ENCODE results near the gene STRAP. TPM values are rescaled to one million over a fixed set of nuclear protein-coding genes. Genes with fewer than 3 reads are reported as not detected.

The STRAP gene, protein sequence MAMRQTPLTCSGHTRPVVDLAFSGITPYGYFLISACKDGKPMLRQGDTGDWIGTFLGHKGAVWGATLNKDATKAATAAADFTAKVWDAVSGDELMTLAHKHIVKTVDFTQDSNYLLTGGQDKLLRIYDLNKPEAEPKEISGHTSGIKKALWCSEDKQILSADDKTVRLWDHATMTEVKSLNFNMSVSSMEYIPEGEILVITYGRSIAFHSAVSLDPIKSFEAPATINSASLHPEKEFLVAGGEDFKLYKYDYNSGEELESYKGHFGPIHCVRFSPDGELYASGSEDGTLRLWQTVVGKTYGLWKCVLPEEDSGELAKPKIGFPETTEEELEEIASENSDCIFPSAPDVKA
- total RNA-seq, result 82.4 and 90.8 TPM in 2 replicates

DNA sequence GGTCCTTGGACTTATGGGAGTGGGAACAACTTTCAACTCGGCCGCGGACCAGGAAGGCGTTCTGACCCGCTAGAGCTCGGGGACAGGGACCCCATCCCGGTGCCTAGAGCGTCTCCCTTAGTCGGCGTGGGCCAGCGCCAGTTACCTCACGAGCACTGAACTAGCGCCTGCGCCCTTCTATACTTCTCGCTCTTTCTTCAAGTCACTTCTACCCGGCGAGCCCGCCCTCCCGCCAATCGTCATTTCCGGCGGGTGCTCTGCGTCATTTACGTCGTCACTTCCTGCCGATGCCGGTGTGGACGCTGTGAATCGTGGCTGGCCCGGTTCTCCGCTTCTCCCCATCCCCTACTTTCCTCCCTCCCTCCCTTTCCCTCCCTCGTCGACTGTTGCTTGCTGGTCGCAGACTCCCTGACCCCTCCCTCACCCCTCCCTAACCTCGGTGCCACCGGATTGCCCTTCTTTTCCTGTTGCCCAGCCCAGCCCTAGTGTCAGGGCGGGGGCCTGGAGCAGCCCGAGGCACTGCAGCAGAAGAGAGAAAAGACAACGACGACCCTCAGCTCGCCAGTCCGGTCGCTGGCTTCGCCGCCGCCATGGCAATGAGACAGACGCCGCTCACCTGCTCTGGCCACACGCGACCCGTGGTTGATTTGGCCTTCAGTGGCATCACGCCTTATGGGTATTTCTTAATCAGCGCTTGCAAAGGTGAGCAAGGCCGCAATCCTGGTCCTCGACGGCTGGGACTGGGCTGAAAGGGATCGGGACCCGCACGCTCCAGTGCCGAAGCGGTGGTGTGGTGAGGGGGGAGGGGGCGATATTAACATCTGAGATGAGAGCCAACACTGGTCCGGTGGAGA lies at the start of gene STRAP:
STRAP (plus strand) TSS at position 270 of the 854 bp plus-strand sequence; CDS start at position 591, 321 bp downstream.
- Histone ChIP-seq H3K27me3 (ENCODE audit: control insufficient read depth, insufficient read depth, low read length) (no peaks in the 10 kb centered on the region), H3K4me3 (ENCODE audit: low read depth, low read length) (peak within 1 kb of the TSS; percentile 66), H3K36me3 (ENCODE audit: control insufficient read depth, insufficient read depth, low read length) (peaks cover 5% of the 10 kb centered on the region)
- DNase-seq (ENCODE audit: low read depth), result peak; percentile 93
- TF ChIP-seq, protein P1, sequence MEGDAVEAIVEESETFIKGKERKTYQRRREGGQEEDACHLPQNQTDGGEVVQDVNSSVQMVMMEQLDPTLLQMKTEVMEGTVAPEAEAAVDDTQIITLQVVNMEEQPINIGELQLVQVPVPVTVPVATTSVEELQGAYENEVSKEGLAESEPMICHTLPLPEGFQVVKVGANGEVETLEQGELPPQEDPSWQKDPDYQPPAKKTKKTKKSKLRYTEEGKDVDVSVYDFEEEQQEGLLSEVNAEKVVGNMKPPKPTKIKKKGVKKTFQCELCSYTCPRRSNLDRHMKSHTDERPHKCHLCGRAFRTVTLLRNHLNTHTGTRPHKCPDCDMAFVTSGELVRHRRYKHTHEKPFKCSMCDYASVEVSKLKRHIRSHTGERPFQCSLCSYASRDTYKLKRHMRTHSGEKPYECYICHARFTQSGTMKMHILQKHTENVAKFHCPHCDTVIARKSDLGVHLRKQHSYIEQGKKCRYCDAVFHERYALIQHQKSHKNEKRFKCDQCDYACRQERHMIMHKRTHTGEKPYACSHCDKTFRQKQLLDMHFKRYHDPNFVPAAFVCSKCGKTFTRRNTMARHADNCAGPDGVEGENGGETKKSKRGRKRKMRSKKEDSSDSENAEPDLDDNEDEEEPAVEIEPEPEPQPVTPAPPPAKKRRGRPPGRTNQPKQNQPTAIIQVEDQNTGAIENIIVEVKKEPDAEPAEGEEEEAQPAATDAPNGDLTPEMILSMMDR (IDR thresholded peaks at IDR 0.05; ENCODE audit: insufficient read depth, low read length, severe bottlenecking), result no peak
- peak; percentile 55 for FAIRE-seq

DNA sequence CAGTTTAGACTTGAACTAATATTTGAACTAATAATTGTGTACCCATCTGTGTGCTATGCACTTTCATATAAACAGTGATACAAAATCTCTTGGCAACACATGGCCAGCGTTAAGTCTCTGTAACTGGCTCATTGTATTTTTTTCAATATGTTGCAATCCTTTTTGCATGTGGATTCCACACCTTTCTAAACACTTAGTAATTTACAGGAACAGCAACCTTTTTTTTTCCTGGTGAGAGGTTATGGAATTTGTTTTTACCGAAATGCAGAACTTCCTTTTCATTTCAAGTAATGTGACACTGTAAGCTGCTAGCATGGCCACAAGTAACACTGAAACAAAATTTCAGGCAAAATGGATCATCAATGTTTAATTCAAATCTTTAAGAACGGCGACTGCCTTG lies 47.6 kb upstream of the STRAP start:
- TF ChIP-seq, protein P1 (IDR thresholded peaks at IDR 0.05; ENCODE audit: insufficient read depth, low read length, severe bottlenecking), result no peak
- H3K27me3 ChIP-seq (ENCODE audit: control insufficient read depth, insufficient read depth, low read length), result no peaks in the 10 kb centered on the region
- DNase-seq (ENCODE audit: low read depth) (peak; percentile 78), FAIRE-seq (no peak)
- H3K36me3 ChIP-seq (ENCODE audit: control insufficient read depth, insufficient read depth, low read length), result no peaks in the 10 kb centered on the region
- no peak overlapping the region for H3K4me3 ChIP-seq (ENCODE audit: low read depth, low read length)

- Histone ChIP-seq H3K4me3 (ENCODE audit: low read depth, low read length) (no peak overlapping the region), H3K27me3 (ENCODE audit: control insufficient read depth, insufficient read depth, low read length) (no peaks in the 10 kb centered on the region), H3K36me3 (ENCODE audit: control insufficient read depth, insufficient read depth, low read length) (no peaks in the 10 kb centered on the region)
- no peak for DNase-seq (ENCODE audit: low read depth)
- TF ChIP-seq, protein P1 (IDR thresholded peaks at IDR 0.05; ENCODE audit: insufficient read depth, low read length, severe bottlenecking), result no peak
- FAIRE-seq, result no peak
Measured at GRCh38 chr12:15837141-15837790, 44.9 kb upstream of the STRAP start.

GRCh38 chr12:15839041-15839440 lies 43.1 kb upstream of the STRAP start:
- H3K4me3 ChIP-seq (ENCODE audit: low read depth, low read length), result no peak overlapping the region
- no peak for FAIRE-seq

GRCh38 chr12:15839682-15840081 lies 42.5 kb upstream of the STRAP start:
- H3K27me3 ChIP-seq (ENCODE audit: control insufficient read depth, insufficient read depth, low read length), result no peaks in the 10 kb centered on the region
- DNase-seq (ENCODE audit: low read depth) (no peak), FAIRE-seq (no peak)
- no peaks in the 10 kb centered on the region for H3K36me3 ChIP-seq (ENCODE audit: control insufficient read depth, insufficient read depth, low read length)
- TF ChIP-seq, protein P1 (IDR thresholded peaks at IDR 0.05; ENCODE audit: insufficient read depth, low read length, severe bottlenecking), result no peak
- H3K4me3 ChIP-seq (ENCODE audit: low read depth, low read length), result no peak overlapping the region

More at GRCh38 chr12:15839041-15839440, 43.1 kb upstream of the STRAP start:
- Histone ChIP-seq H3K27me3 (ENCODE audit: control insufficient read depth, insufficient read depth, low read length) (no peaks in the 10 kb centered on the region), H3K36me3 (ENCODE audit: control insufficient read depth, insufficient read depth, low read length) (no peaks in the 10 kb centered on the region)
- TF ChIP-seq, protein P1 (IDR thresholded peaks at IDR 0.05; ENCODE audit: insufficient read depth, low read length, severe bottlenecking), result no peak
- no peak for DNase-seq (ENCODE audit: low read depth)

Measured in bronchial epithelial cell (primary cell).